HepG2 (cell line): ENCODE measurements around the gene TUT1. TPM values are rescaled to one million over a fixed set of nuclear protein-coding genes. Genes with fewer than 3 reads are reported as not detected.
"Not testable (repeated sequence)": the region's sequence is repeated elsewhere in the genome, so short reads cannot be mapped to it uniquely, and the experiment has no call there.

Experiments used
- ATAC-seq: fragments of 200-7000 bp; cut with Tn5 transposase; 3 replicates; pipeline ENCODE4 v1.9.1; 2020; ENCODE audit warnings: mild to moderate bottlenecking, moderate library complexity
- BruUV-seq: library from RNA; stranded (reverse); fragments of 400-500 nt; replicated peaks from 2 replicates; lab custom pipeline; 2021; lab: Mats Ljungman, UMichigan
- CTCF ChIA-PET: fragments of 300-600 bp; formaldehyde crosslinking; extraction: SDS; loops from one replicate; lab custom pipeline; 2021; ENCODE audit warnings: low total read pairs, inconsistent platforms, low intra/inter-chr PET ratio; lab: Yijun Ruan, JAX
- POLR2A ChIA-PET: fragments of 350-600 bp; sonication (Branson Sonifier 250); formaldehyde crosslinking; loops from one replicate; lab custom pipeline; 2020; ENCODE audit warnings: antibody characterized with exemption, inconsistent platforms; lab: Yijun Ruan, JAX
- DNase-seq: peaks from one replicate; pipeline ENCODE4 v3.0.0-alpha.2; 2015; ENCODE audit warnings: low spot score
- FAIRE-seq: peaks from 3 replicates; lab custom pipeline; 2011; peaks lifted over from hg19 to GRCh38; lab: Jason Lieb, UNC
- H2AFZ ChIP-seq: one replicate; pipeline ENCODE4 v1.6.1; 2011; ENCODE audit warnings: low read length, inconsistent platforms
- H3K27ac ChIP-seq: fragments of 300-600 bp; 3 replicates; pipeline ENCODE4 v1.8.0; 2011; ENCODE audit warnings: mixed run types, mild to moderate bottlenecking, mixed read lengths, low read length, inconsistent platforms; ENCODE audit not compliant: insufficient read depth; ENCODE audit errors: extremely low read length
- H3K27me3 ChIP-seq, 2 experiments: fragments of 200-600 bp in 1 of 2; 2 replicates in 1 of 2; 3 replicates in 1 of 2; pipeline versions ENCODE4 v1.6.0 to v1.8.0; 2011; ENCODE audit warnings: low read length in 2 of 2, mild to moderate bottlenecking in 2 of 2, moderate library complexity in 2 of 2, inconsistent platforms in 1 of 2; ENCODE audit not compliant: insufficient read depth in 2 of 2, control insufficient read depth in 1 of 2
- H3K36me3 ChIP-seq, 2 experiments: fragments of 200-600 bp in 1 of 2; replicated peaks in 1 of 2; 2 replicates in 1 of 2; 3 replicates in 1 of 2; pipeline versions ENCODE4 v1.5.1 to v1.8.0; 2011; ENCODE audit warnings: low read length in 2 of 2, inconsistent platforms in 1 of 2; ENCODE audit not compliant: insufficient read depth in 2 of 2, control insufficient read depth in 1 of 2
- H3K4me1 ChIP-seq: 2 replicates; pipeline ENCODE4 v1.5.1; 2012; ENCODE audit warnings: low read length, inconsistent platforms; ENCODE audit not compliant: insufficient read depth
- H3K4me2 ChIP-seq: 2 replicates; pipeline ENCODE4 v1.6.0; 2011; ENCODE audit warnings: low read depth, low read length, inconsistent platforms
- H3K4me3 ChIP-seq, 3 experiments: fragments of 200-600 bp in 1 of 3; sonication (generic), shearing (Covaris generic) in 1 of 3; replicated peaks in 1 of 3; 2 replicates each; pipeline ENCODE4 v1.5.1; 2011 to 2016; ENCODE audit warnings: low read length in 3 of 3, inconsistent platforms in 2 of 3, low read depth in 2 of 3, mild to moderate bottlenecking in 2 of 3, control low read depth in 1 of 3, mixed read lengths in 1 of 3; ENCODE audit not compliant: insufficient read depth in 1 of 3
- H3K79me2 ChIP-seq: one replicate; pipeline ENCODE4 v1.6.1; 2011; ENCODE audit warnings: low read length, inconsistent platforms; ENCODE audit not compliant: insufficient read depth
- H3K9ac ChIP-seq: 2 replicates; pipeline ENCODE4 v1.6.0; 2011; ENCODE audit warnings: mild to moderate bottlenecking, low read depth, low read length, inconsistent platforms; ENCODE audit not compliant: insufficient read depth
- H3K9me3 ChIP-seq: 2 replicates; pipeline ENCODE4 v1.5.1; 2012; ENCODE audit warnings: mild to moderate bottlenecking, low read length
- H4K20me1 ChIP-seq: 2 replicates; pipeline ENCODE4 v1.6.0; 2011; ENCODE audit warnings: inconsistent platforms, mild to moderate bottlenecking, low read length, moderate library complexity; ENCODE audit not compliant: insufficient read depth
- ZFP41 ChIP-seq: sonication (generic); formaldehyde crosslinking; IDR thresholded peaks from 2 replicates; pipeline ENCODE4 v1.4.0; 2020; ENCODE audit warnings: mild to moderate bottlenecking, missing genetic modification reagents, borderline replicate concordance
- ZNF34 ChIP-seq: sonication (generic); formaldehyde crosslinking; IDR thresholded peaks from 2 replicates; pipeline ENCODE4 v1.4.0; 2020; ENCODE audit warnings: mild to moderate bottlenecking, missing genetic modification reagents, borderline replicate concordance
- ZNF572 ChIP-seq: sonication (generic); formaldehyde crosslinking; IDR thresholded peaks from 2 replicates; pipeline ENCODE4 v1.5.1; 2020; ENCODE audit warnings: mild to moderate bottlenecking, missing genetic modification reagents
- ZNF674 ChIP-seq: sonication (generic); formaldehyde crosslinking; IDR thresholded peaks from 2 replicates; pipeline ENCODE4 v1.5.0; 2020; ENCODE audit warnings: low read depth, mild to moderate bottlenecking, missing genetic modification reagents
- ZNF7 ChIP-seq: IDR thresholded peaks from 2 replicates; pipeline ENCODE4 v1.6.1; 2016; ENCODE audit warnings: missing biosample characterization, missing genetic modification reagents
- WGBS: methylation state at CpG from one replicate; pipeline ENCODE4 v1.1.6; 2017; ENCODE audit warnings: low lambda C conversion rate; 5-methylcytosine and 5-hydroxymethylcytosine counted together
- in situ Hi-C: cut with HindIII; loops from 2 replicates; pipeline ENCODE4 v1.10.0; 2017; ENCODE audit warnings: low pct_unique_long_range_greater_than_20kb; ENCODE audit not compliant: extremely low pct_ligation_motif_present
- intact Hi-C: fragments of 100-400 bp; cut with micrococcal nuclease; formaldehyde crosslinking; loops from one replicate; pipeline ENCODE4 v1.10.0; 2022; ENCODE audit not compliant: unreplicated experiment
- polyA plus RNA-seq, 8 experiments: library from polyadenylated mRNA; depleted of rRNA in 3 of 8; stranded (reverse) in 7 of 8; unstranded in 1 of 8; fragments of >200 nt; fragmentation: Illumina TruSeq in 4 of 8; extraction: Trizol in 4 of 8; gene quantifications; 2 replicates each; pipeline versions ENCODE4 v1.2.1 to v1.2.3, GENCODE V29; 2011 to 2016; ENCODE audit warnings: low read depth in 4 of 8, missing spikeins in 1 of 8, mixed read lengths in 1 of 8; ENCODE audit not compliant: insufficient read depth in 1 of 8
- total RNA-seq, 5 experiments: library from RNA; depleted of rRNA; stranded (reverse); fragments of >200 nt; fragmentation: Illumina TruSeq; extraction: Trizol; gene quantifications; 2 replicates each; pipeline ENCODE4 v1.2.3, GENCODE V29; 2016; ENCODE audit warnings: low read depth in 1 of 5
- TF ChIP-seq, protein P1 (sequence below): sonication (generic); formaldehyde crosslinking; IDR thresholded peaks from 2 replicates; pipeline ENCODE4 v1.4.0; 2020; ENCODE audit warnings: missing genetic modification reagents, mild to moderate bottlenecking, borderline replicate concordance
- TF ChIP-seq, protein P2 (sequence below): sonication (generic); formaldehyde crosslinking; IDR thresholded peaks from 2 replicates; pipeline ENCODE4 v1.9.0; 2021; ENCODE audit warnings: missing genetic modification reagents, borderline replicate concordance
- TF ChIP-seq, protein P3 (sequence below): sonication (generic); formaldehyde crosslinking; IDR thresholded peaks from 2 replicates; pipeline ENCODE4 v1.5.0; 2020; ENCODE audit warnings: mild to moderate bottlenecking, missing genetic modification reagents, moderate library complexity
- TF ChIP-seq, protein P4 (sequence below): sonication (generic); formaldehyde crosslinking; conservative IDR thresholded peaks from 2 replicates; pipeline ENCODE4 v1.8.0; 2022; ENCODE audit warnings: low read depth, missing genetic modification reagents

TUT1 gene
- total and polyA plus RNA-seq, 2 of the 13 experiments (the other 11 are each of a cell fraction or from before 2014, with no cell fraction given): 9.7 to 14.3 TPM

DNA sequence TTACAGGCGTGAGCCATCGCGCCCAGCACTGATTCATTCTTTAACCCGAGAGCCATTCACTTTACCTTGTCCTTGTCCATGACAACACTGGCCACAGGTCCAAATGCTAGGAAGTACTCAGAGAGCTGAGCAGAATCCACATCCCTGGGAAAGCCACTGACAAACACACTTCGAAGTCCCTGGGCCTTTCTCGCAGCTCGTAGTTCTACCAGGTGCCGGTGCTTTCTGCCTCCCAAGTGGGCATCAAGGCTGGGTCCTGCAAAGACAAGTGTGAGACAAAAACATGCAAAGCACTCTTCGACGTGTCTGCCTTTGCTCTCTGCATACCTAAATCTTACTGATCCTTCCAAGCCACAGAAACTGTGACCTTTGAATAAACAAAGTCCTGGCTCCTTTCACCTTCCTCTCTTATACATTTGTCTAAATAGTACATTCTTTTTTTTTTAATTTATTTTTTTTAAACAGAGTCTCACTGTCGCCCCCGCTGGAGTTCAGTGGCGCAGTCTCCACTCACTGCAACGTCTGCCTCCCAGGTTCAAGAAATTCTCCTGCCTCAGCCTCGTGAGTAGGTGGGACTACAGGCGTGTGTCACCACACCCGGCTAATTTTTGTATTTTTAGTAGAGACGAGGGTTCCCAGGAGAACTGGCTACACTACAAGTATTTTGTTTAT is 2.2 kb downstream of the TUT1 start:
- no peaks in the 10 kb centered on the region for H3K9me3 ChIP-seq
- 71% methylated on average over 18 of the region's 18 CpGs for WGBS
- 0 out of 2 replicates have a peak overlapping the region, but pooled peaks have one; percentile 23 for H3K4me2 ChIP-seq
- H3K9ac ChIP-seq: no peak overlapping the region
- intact Hi-C loops: no loop called here
- H3K36me3 ChIP-seq: peaks cover 9% of the 10 kb centered on the region in 2 experiments; a peak in 4 of 5 replicates
- H3K27me3 ChIP-seq: no peaks in the 10 kb centered on the region; a peak in 1 of 5 replicates
- POLR2A ChIA-PET: interaction anchor here (0.8 to 4.4 kb wide), 10 partner anchors 10 to 252 kb away, joined by 3 to 160 read pairs (median 8); partner anchors contain the start of genes C11orf98, CSKMT, EEF1G and GANAB
- H3K4me3 ChIP-seq: no peak overlapping the region
- DNase-seq (no peak), FAIRE-seq (no peak), ATAC-seq (no peak)
- peaks cover 51% of the 10 kb centered on the region for H3K4me1 ChIP-seq
- no peaks in the 10 kb centered on the region for H4K20me1 ChIP-seq
- in situ Hi-C loops: no loop called here
- TF ChIP-seq ZFP41 (no peak), ZNF572 (0 out of 2 replicates have a peak, but pooled peaks have one; percentile 20), ZNF674 (CRISPR knock-in tag) (no peak), ZNF7 (CRISPR knock-in tag) (peak; percentile 66; the same call in 1 of the 2 replicates), ZNF34 (no peak)
- TF ChIP-seq, protein P1, sequence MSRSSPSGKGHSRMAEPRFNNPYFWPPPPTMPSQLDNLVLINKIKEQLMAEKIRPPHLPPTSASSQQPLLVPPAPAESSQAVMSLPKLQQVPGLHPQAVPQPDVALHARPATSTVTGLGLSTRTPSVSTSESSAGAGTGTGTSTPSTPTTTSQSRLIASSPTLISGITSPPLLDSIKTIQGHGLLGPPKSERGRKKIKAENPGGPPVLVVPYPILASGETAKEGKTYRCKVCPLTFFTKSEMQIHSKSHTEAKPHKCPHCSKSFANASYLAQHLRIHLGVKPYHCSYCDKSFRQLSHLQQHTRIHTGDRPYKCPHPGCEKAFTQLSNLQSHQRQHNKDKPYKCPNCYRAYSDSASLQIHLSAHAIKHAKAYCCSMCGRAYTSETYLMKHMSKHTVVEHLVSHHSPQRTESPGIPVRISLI (CRISPR knock-in tag): peak; percentile 55; the same call in 1 of the 2 replicates
- TF ChIP-seq, protein P2, sequence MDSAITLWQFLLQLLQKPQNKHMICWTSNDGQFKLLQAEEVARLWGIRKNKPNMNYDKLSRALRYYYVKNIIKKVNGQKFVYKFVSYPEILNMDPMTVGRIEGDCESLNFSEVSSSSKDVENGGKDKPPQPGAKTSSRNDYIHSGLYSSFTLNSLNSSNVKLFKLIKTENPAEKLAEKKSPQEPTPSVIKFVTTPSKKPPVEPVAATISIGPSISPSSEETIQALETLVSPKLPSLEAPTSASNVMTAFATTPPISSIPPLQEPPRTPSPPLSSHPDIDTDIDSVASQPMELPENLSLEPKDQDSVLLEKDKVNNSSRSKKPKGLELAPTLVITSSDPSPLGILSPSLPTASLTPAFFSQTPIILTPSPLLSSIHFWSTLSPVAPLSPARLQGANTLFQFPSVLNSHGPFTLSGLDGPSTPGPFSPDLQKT: no peak
- TF ChIP-seq, protein P3, sequence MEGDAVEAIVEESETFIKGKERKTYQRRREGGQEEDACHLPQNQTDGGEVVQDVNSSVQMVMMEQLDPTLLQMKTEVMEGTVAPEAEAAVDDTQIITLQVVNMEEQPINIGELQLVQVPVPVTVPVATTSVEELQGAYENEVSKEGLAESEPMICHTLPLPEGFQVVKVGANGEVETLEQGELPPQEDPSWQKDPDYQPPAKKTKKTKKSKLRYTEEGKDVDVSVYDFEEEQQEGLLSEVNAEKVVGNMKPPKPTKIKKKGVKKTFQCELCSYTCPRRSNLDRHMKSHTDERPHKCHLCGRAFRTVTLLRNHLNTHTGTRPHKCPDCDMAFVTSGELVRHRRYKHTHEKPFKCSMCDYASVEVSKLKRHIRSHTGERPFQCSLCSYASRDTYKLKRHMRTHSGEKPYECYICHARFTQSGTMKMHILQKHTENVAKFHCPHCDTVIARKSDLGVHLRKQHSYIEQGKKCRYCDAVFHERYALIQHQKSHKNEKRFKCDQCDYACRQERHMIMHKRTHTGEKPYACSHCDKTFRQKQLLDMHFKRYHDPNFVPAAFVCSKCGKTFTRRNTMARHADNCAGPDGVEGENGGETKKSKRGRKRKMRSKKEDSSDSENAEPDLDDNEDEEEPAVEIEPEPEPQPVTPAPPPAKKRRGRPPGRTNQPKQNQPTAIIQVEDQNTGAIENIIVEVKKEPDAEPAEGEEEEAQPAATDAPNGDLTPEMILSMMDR (CRISPR knock-in tag): peak; percentile 24; the same call in 1 of the 2 replicates
- TF ChIP-seq, protein P4, sequence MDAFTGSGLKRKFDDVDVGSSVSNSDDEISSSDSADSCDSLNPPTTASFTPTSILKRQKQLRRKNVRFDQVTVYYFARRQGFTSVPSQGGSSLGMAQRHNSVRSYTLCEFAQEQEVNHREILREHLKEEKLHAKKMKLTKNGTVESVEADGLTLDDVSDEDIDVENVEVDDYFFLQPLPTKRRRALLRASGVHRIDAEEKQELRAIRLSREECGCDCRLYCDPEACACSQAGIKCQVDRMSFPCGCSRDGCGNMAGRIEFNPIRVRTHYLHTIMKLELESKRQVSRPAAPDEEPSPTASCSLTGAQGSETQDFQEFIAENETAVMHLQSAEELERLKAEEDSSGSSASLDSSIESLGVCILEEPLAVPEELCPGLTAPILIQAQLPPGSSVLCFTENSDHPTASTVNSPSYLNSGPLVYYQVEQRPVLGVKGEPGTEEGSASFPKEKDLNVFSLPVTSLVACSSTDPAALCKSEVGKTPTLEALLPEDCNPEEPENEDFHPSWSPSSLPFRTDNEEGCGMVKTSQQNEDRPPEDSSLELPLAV (CRISPR knock-in tag): no peak
- CTCF ChIA-PET: interaction anchor here (1.0 to 1.4 kb wide), 2 partner anchors 24 to 29 kb away, joined by 3 read pairs; partner anchors contain the start of gene ROM1
- H3K27ac ChIP-seq: peak overlapping the region; percentile 76
- H2AFZ ChIP-seq: no peak overlapping the region
- BruUV-seq: no TSS peak
- H3K79me2 ChIP-seq: peaks cover 18% of the 10 kb centered on the region

DNA sequence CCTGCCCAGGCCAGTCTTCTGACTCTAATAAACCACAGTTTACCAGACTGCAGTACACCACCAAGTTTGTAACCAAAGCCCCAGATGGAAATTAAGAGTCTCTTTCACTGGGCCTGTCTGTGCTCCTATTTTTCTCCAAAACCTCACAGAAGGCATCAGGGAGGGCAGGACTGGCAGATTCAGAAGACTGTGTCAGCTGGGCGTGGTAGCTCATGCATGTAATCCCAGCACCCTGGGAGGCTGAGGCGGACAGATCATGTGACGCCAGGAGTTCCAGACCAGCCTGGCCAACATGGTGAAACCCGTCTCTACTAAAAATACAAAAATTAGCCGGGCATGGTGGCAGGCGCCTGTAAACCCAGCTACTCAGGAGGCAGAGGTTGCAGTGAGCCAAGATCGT is 6.0 kb downstream of the TUT1 start:
- H3K79me2 ChIP-seq, H3K27ac ChIP-seq, H2AFZ ChIP-seq, H3K4me3 ChIP-seq, DNase-seq, H3K4me2 ChIP-seq, H3K9me3 ChIP-seq, H3K9ac ChIP-seq, H4K20me1 ChIP-seq, ATAC-seq, CTCF ChIA-PET, FAIRE-seq, BruUV-seq, H3K27me3 ChIP-seq, in situ Hi-C loops, intact Hi-C loops: not testable (repeated sequence)
- POLR2A ChIA-PET: interaction anchor here (0.9 to 2.3 kb wide), 2 partner anchors 11 to 143 kb away, joined by 3 to 10 read pairs; partner anchors contain the start of genes EEF1G and TTC9C
- Histone ChIP-seq H3K4me1 (peaks cover 36% of the 10 kb centered on the region), H3K36me3 (peaks cover 10 to 19% of the 10 kb centered on the region in 2 experiments)
- 98% methylated on average over 7 of the region's 7 CpGs for WGBS
